GM18508 (cell line): Measurements from ENCODE around the gene MYRF.

Source experiments
- ATAC-seq: cut with Tn5 transposase; IDR thresholded peaks from one replicate; pipeline ENCODE4 v1.9.1; 2021; ENCODE audit warnings: moderate number of reproducible peaks; ENCODE audit not compliant: insufficient read depth, unreplicated experiment

MYRF gene

GRCh38 chr11:61834278-61835048 is 82.0 kb downstream of the MYRF start:
- ATAC-seq: peak; percentile 71

- no peak for ATAC-seq
Observed at GRCh38 chr11:61836193-61836592, 83.8 kb downstream of the MYRF start.

GRCh38 chr11:61837411-61838005 is 85.1 kb downstream of the MYRF start:
- ATAC-seq: no peak
